ENCODE results near the gene SLFN14.
"Not testable (repeated sequence)": the region's sequence is repeated elsewhere in the genome, so short reads cannot be mapped to it uniquely, and the experiment has no call there.

Gene SLFN14

GRCh38 chr17:35569405-35569804 is 8.8 kb upstream of the SLFN14 start:
- Histone ChIP-seq H3K27me3 (ENCODE audit: control insufficient read depth in 3 of 3, insufficient read depth in 3 of 3, low read depth in 1 of 3, low read length in 3 of 3) (peaks cover 0 to 9% (median 0%) of the 10 kb centered on the region in 3 experiments), H3K18ac (ENCODE audit: low read length) (no peak overlapping the region), H2AK5ac (ENCODE audit: low read depth, low read length) (no peak overlapping the region), H4K8ac (ENCODE audit: low read depth, low read length) (no peak overlapping the region), H2AFZ (ENCODE audit: low read length) (no peak overlapping the region), H3K79me1 (ENCODE audit: low read depth, low read length) (peaks cover 2% of the 10 kb centered on the region), H2BK15ac (ENCODE audit: low read length) (no peak overlapping the region), H2BK12ac (ENCODE audit: low read length) (no peak overlapping the region), H3K4me2 (ENCODE audit: insufficient read depth, low read length, poor library complexity, severe bottlenecking) (no peak overlapping the region), H3K14ac (ENCODE audit: low read length) (no peak overlapping the region), H3K9ac (ENCODE audit: low read depth, low read length, poor library complexity) (no peak overlapping the region), H3K9me3 (replicated peaks in 1 of 2; ENCODE audit: control insufficient read depth in 2 of 2, insufficient read depth in 1 of 2, low read depth in 1 of 2, low read length in 2 of 2) (no peaks in the 10 kb centered on the region), H3K23ac (ENCODE audit: low read depth, low read length, poor library complexity) (no peak overlapping the region), H3K4ac (ENCODE audit: low read length) (no peak overlapping the region), H3K27ac (replicated peaks; ENCODE audit: low read length) (no peak overlapping the region), H3K4me1 (ENCODE audit: control insufficient read depth in 2 of 2, insufficient read depth in 1 of 2, low read depth in 1 of 2, low read length in 2 of 2) (peaks cover 3 to 11% of the 10 kb centered on the region in 2 donors), H3K4me3 (ENCODE audit: low read length in 2 of 2) (peak overlapping the region in 1 of 2 donors; percentile 12), H3K36me3 (replicated peaks in 1 of 2; ENCODE audit: control insufficient read depth in 2 of 2, insufficient read depth in 2 of 2, low read length in 2 of 2) (peaks cover 2 to 23% of the 10 kb centered on the region in 2 donors), H2BK5ac (ENCODE audit: low read length) (no peak overlapping the region), H2BK120ac (ENCODE audit: low read depth, low read length) (no peak overlapping the region), H4K91ac (ENCODE audit: low read depth, low read length, poor library complexity) (no peak overlapping the region)
- DNase-seq (ENCODE audit: low spot score) = no peak
- no CpG with 5 or more reads among the region's 2 CpGs for WGBS, 2 donors (ENCODE audit: extremely low coverage in 2 of 2, insufficient read length in 2 of 2, insufficient replicate concordance in 1 of 2)

- H3K9ac ChIP-seq (ENCODE audit: low read depth, low read length, poor library complexity) = no peak overlapping the region
- H2BK15ac ChIP-seq (ENCODE audit: low read length) = no peak overlapping the region
- H3K4me2 ChIP-seq (ENCODE audit: insufficient read depth, low read length, poor library complexity, severe bottlenecking) = peak overlapping the region; percentile 75
- H3K79me1 ChIP-seq (ENCODE audit: low read depth, low read length) = peaks cover 2% of the 10 kb centered on the region
- H2BK5ac ChIP-seq (ENCODE audit: low read length) = no peak overlapping the region
- no peak overlapping the region for H2AK5ac ChIP-seq (ENCODE audit: low read depth, low read length)
- H3K4me3 ChIP-seq (ENCODE audit: low read length in 2 of 2) = peak overlapping the region; percentile 88 to 90
- no peaks in the 10 kb centered on the region for H3K9me3 ChIP-seq (replicated peaks in 1 of 2; ENCODE audit: control insufficient read depth in 2 of 2, insufficient read depth in 1 of 2, low read depth in 1 of 2, low read length in 2 of 2)
- no peak overlapping the region for H2BK12ac ChIP-seq (ENCODE audit: low read length)
- DNase-seq (ENCODE audit: low spot score) = no peak
- H3K23ac ChIP-seq (ENCODE audit: low read depth, low read length, poor library complexity) = no peak overlapping the region
- no peak overlapping the region for H3K27ac ChIP-seq (replicated peaks; ENCODE audit: low read length)
- H3K4ac ChIP-seq (ENCODE audit: low read length) = no peak overlapping the region
- H3K14ac ChIP-seq (ENCODE audit: low read length) = no peak overlapping the region
- H3K4me1 ChIP-seq (ENCODE audit: control insufficient read depth in 2 of 2, insufficient read depth in 1 of 2, low read depth in 1 of 2, low read length in 2 of 2) = peaks cover 3 to 11% of the 10 kb centered on the region in 2 donors
- no CpG with 5 or more reads among the region's 15 CpGs for WGBS, 2 donors (ENCODE audit: extremely low coverage in 2 of 2, insufficient read length in 2 of 2, insufficient replicate concordance in 1 of 2)
- H3K27me3 ChIP-seq (ENCODE audit: control insufficient read depth in 3 of 3, insufficient read depth in 3 of 3, low read depth in 1 of 3, low read length in 3 of 3) = peaks cover 0 to 17% (median 0%) of the 10 kb centered on the region in 3 experiments
- no peak overlapping the region for H4K8ac ChIP-seq (ENCODE audit: low read depth, low read length)
- peaks cover 1 to 14% of the 10 kb centered on the region in 2 donors for H3K36me3 ChIP-seq (replicated peaks in 1 of 2; ENCODE audit: control insufficient read depth in 2 of 2, insufficient read depth in 2 of 2, low read length in 2 of 2)
- no peak overlapping the region for H3K18ac ChIP-seq (ENCODE audit: low read length)
- no peak overlapping the region for H4K91ac ChIP-seq (ENCODE audit: low read depth, low read length, poor library complexity)
- H2BK120ac ChIP-seq (ENCODE audit: low read depth, low read length) = no peak overlapping the region
- H2AFZ ChIP-seq (ENCODE audit: low read length) = peak overlapping the region; percentile 86
Observed at GRCh38 chr17:35568561-35568960, 7.9 kb upstream of the SLFN14 start.

GRCh38 chr17:35566968-35567367 is 6.3 kb upstream of the SLFN14 start:
- H3K23ac ChIP-seq (ENCODE audit: low read depth, low read length, poor library complexity) = no peak overlapping the region

GRCh38 chr17:35563181-35563580 is 2.6 kb upstream of the SLFN14 start:
- not testable (repeated sequence) for H3K9ac ChIP-seq (ENCODE audit: low read depth, low read length, poor library complexity); H2BK120ac ChIP-seq (ENCODE audit: low read depth, low read length); H2AFZ ChIP-seq (ENCODE audit: low read length); H3K14ac ChIP-seq (ENCODE audit: low read length); H3K4me1 ChIP-seq (ENCODE audit: control insufficient read depth in 2 of 2, insufficient read depth in 1 of 2, low read depth in 1 of 2, low read length in 2 of 2); H3K4ac ChIP-seq (ENCODE audit: low read length); H2BK15ac ChIP-seq (ENCODE audit: low read length); H3K9me3 ChIP-seq (replicated peaks in 1 of 2; ENCODE audit: control insufficient read depth in 2 of 2, insufficient read depth in 1 of 2, low read depth in 1 of 2, low read length in 2 of 2); H4K91ac ChIP-seq (ENCODE audit: low read depth, low read length, poor library complexity); H3K4me3 ChIP-seq (ENCODE audit: low read length in 2 of 2); H3K23ac ChIP-seq (ENCODE audit: low read depth, low read length, poor library complexity); DNase-seq (ENCODE audit: low spot score); H3K18ac ChIP-seq (ENCODE audit: low read length); H2AK5ac ChIP-seq (ENCODE audit: low read depth, low read length); H3K4me2 ChIP-seq (ENCODE audit: insufficient read depth, low read length, poor library complexity, severe bottlenecking); H4K8ac ChIP-seq (ENCODE audit: low read depth, low read length); H2BK5ac ChIP-seq (ENCODE audit: low read length); H2BK12ac ChIP-seq (ENCODE audit: low read length); H3K27ac ChIP-seq (replicated peaks; ENCODE audit: low read length); H3K79me1 ChIP-seq (ENCODE audit: low read depth, low read length); H3K36me3 ChIP-seq (replicated peaks in 1 of 2; ENCODE audit: control insufficient read depth in 2 of 2, insufficient read depth in 2 of 2, low read length in 2 of 2)
- no CpG with 5 or more reads among the region's 16 CpGs for WGBS, 2 donors (ENCODE audit: extremely low coverage in 2 of 2, insufficient read length in 2 of 2, insufficient replicate concordance in 1 of 2)
- peaks cover 0 to 21% (median 0%) of the 10 kb centered on the region in 3 experiments for H3K27me3 ChIP-seq (ENCODE audit: control insufficient read depth in 3 of 3, insufficient read depth in 3 of 3, low read depth in 1 of 3, low read length in 3 of 3)

More at GRCh38 chr17:35566968-35567367, 6.3 kb upstream of the SLFN14 start:
- Histone ChIP-seq H2AK5ac (ENCODE audit: low read depth, low read length) (no peak overlapping the region), H2BK120ac (ENCODE audit: low read depth, low read length) (no peak overlapping the region), H2BK12ac (ENCODE audit: low read length) (no peak overlapping the region), H3K4me2 (ENCODE audit: insufficient read depth, low read length, poor library complexity, severe bottlenecking) (peak overlapping the region; percentile 38), H3K27ac (replicated peaks; ENCODE audit: low read length) (no peak overlapping the region), H3K79me1 (ENCODE audit: low read depth, low read length) (peaks cover 2% of the 10 kb centered on the region), H3K4me1 (ENCODE audit: control insufficient read depth in 2 of 2, insufficient read depth in 1 of 2, low read depth in 1 of 2, low read length in 2 of 2) (peaks cover 3 to 11% of the 10 kb centered on the region in 2 donors), H3K36me3 (replicated peaks in 1 of 2; ENCODE audit: control insufficient read depth in 2 of 2, insufficient read depth in 2 of 2, low read length in 2 of 2) (peaks cover 0 to 6% of the 10 kb centered on the region in 2 donors), H2BK5ac (ENCODE audit: low read length) (no peak overlapping the region), H3K9ac (ENCODE audit: low read depth, low read length, poor library complexity) (no peak overlapping the region), H2BK15ac (ENCODE audit: low read length) (no peak overlapping the region), H4K8ac (ENCODE audit: low read depth, low read length) (no peak overlapping the region), H3K14ac (ENCODE audit: low read length) (no peak overlapping the region), H4K91ac (ENCODE audit: low read depth, low read length, poor library complexity) (no peak overlapping the region), H3K4ac (ENCODE audit: low read length) (no peak overlapping the region), H3K18ac (ENCODE audit: low read length) (no peak overlapping the region), H2AFZ (ENCODE audit: low read length) (peak overlapping the region; percentile 50), H3K9me3 (replicated peaks in 1 of 2; ENCODE audit: control insufficient read depth in 2 of 2, insufficient read depth in 1 of 2, low read depth in 1 of 2, low read length in 2 of 2) (no peaks in the 10 kb centered on the region), H3K4me3 (ENCODE audit: low read length in 2 of 2) (peak overlapping the region; percentile 63 to 88), H3K27me3 (ENCODE audit: control insufficient read depth in 3 of 3, insufficient read depth in 3 of 3, low read depth in 1 of 3, low read length in 3 of 3) (peaks cover 0 to 21% (median 0%) of the 10 kb centered on the region in 3 experiments)
- no peak for DNase-seq (ENCODE audit: low spot score)
- 100% methylated on average over 1 of the region's 11 CpGs for WGBS, 2 donors (ENCODE audit: extremely low coverage in 2 of 2, insufficient read length in 2 of 2, insufficient replicate concordance in 1 of 2)

Measured in neuronal stem cell (in vitro differentiated cells).